ENCODE data around the gene MEIOSIN.

- no peak for TF ChIP-seq CTCF (IDR thresholded peaks at IDR 0.05)
- TF ChIP-seq EP300 (IDR thresholded peaks at IDR 0.05) = no peak
These were observed 60.6 kb downstream of the MEIOSIN start for GRCh38 chr19:45793876-45794275.
